Endothelial cell (in vitro differentiated cells): ENCODE results near the gene DEPP1. TPM values are rescaled to one million over a fixed set of nuclear protein-coding genes. Genes with fewer than 3 reads are reported as not detected.

Experiments used
- DNase-seq: peaks from one replicate; pipeline ENCODE4 v3.0.0; 2021; ENCODE audit warnings: low spot score
- H3K27ac Mint-ChIP-seq: one replicate; pipeline ENCODE4 v1.8.0; 2021; ENCODE audit warnings: mixed read lengths, inconsistent platforms; ENCODE audit not compliant: unreplicated experiment
- H3K27me3 Mint-ChIP-seq: one replicate; pipeline ENCODE4 v1.8.0; 2021; ENCODE audit warnings: mild to moderate bottlenecking, moderate library complexity, mixed read lengths, inconsistent platforms; ENCODE audit not compliant: unreplicated experiment
- H3K36me3 Mint-ChIP-seq: one replicate; pipeline ENCODE4 v1.8.0; 2021; ENCODE audit warnings: mild to moderate bottlenecking, low read depth, mixed read lengths, inconsistent platforms; ENCODE audit not compliant: unreplicated experiment
- H3K4me1 Mint-ChIP-seq: one replicate; pipeline ENCODE4 v1.8.0; 2021; ENCODE audit warnings: mild to moderate bottlenecking, mixed read lengths, inconsistent platforms; ENCODE audit not compliant: unreplicated experiment
- H3K4me3 Mint-ChIP-seq: one replicate; pipeline ENCODE4 v1.8.0; 2021; ENCODE audit warnings: mild to moderate bottlenecking, mixed read lengths, inconsistent platforms; ENCODE audit not compliant: unreplicated experiment
- H3K9me3 Mint-ChIP-seq: one replicate; pipeline ENCODE4 v1.8.0; 2021; ENCODE audit warnings: mixed read lengths, inconsistent platforms; ENCODE audit not compliant: unreplicated experiment
- CTCF ChIP-seq: fragments of 200-600 bp; sonication (generic); IDR thresholded peaks from one replicate; pipeline ENCODE4 v1.5.0; 2021; ENCODE audit warnings: antibody characterized with exemption; ENCODE audit not compliant: unreplicated experiment
- total RNA-seq: library from RNA; stranded (reverse); fragmentation: NEBNext Ultra II Directional; extraction: Animal tissue kit (Norgen Biotek cat#: 25700); gene quantifications from one replicate; pipeline ENCODE4 v1.2.1, GENCODE V29; 2021; ENCODE audit not compliant: unreplicated experiment

The DEPP1 gene
- total RNA-seq, 1 donor from 2014 or later, result 22.5 TPM

GRCh38 chr10:44956717-44957706, 21.6 kb downstream of the DEPP1 start:
- H3K4me1 Mint-ChIP-seq, result peaks cover 30% of the 10 kb centered on the region
- H3K27ac Mint-ChIP-seq, result no peak overlapping the region
- peaks cover 9% of the 10 kb centered on the region for H3K36me3 Mint-ChIP-seq
- H3K9me3 Mint-ChIP-seq, result peaks cover 4% of the 10 kb centered on the region
- DNase-seq, result no peak
- H3K4me3 Mint-ChIP-seq, result peak overlapping the region; percentile 47
- no peak for TF ChIP-seq CTCF
- peaks cover 2% of the 10 kb centered on the region for H3K27me3 Mint-ChIP-seq

GRCh38 chr10:44956226-44956625, 22.4 kb downstream of the DEPP1 start:
- no peak for DNase-seq
- no peak for TF ChIP-seq CTCF
- H3K36me3 Mint-ChIP-seq, result peaks cover 9% of the 10 kb centered on the region
- H3K27me3 Mint-ChIP-seq, result peaks cover 2% of the 10 kb centered on the region
- peaks cover 4% of the 10 kb centered on the region for H3K9me3 Mint-ChIP-seq
- no peak overlapping the region for H3K27ac Mint-ChIP-seq
- H3K4me3 Mint-ChIP-seq, result peak overlapping the region; percentile 1
- peaks cover 30% of the 10 kb centered on the region for H3K4me1 Mint-ChIP-seq

- H3K9me3 Mint-ChIP-seq, result peaks cover 4% of the 10 kb centered on the region
- H3K27ac Mint-ChIP-seq, result no peak overlapping the region
- H3K27me3 Mint-ChIP-seq, result peaks cover 5% of the 10 kb centered on the region
- peaks cover 9% of the 10 kb centered on the region for H3K36me3 Mint-ChIP-seq
- no peak overlapping the region for H3K4me3 Mint-ChIP-seq
- peaks cover 24% of the 10 kb centered on the region for H3K4me1 Mint-ChIP-seq
- no peak for TF ChIP-seq CTCF
- DNase-seq, result no peak
These were observed 23.1 kb downstream of the DEPP1 start for GRCh38 chr10:44955413-44956070.

- no peak for TF ChIP-seq CTCF
- no peak overlapping the region for H3K4me3 Mint-ChIP-seq
These were observed 23.6 kb downstream of the DEPP1 start for GRCh38 chr10:44954962-44955361.

More at GRCh38 chr10:44954962-44955361, 23.6 kb downstream of the DEPP1 start:
- Mint-ChIP-seq H3K4me1 (peaks cover 19% of the 10 kb centered on the region), H3K36me3 (peaks cover 9% of the 10 kb centered on the region), H3K27ac (peak overlapping the region; percentile 42), H3K27me3 (peaks cover 6% of the 10 kb centered on the region), H3K9me3 (peaks cover 4% of the 10 kb centered on the region)
- DNase-seq, result no peak
